HCT116 (cell line): ENCODE measurements around the gene ZBTB16. TPM values are rescaled to one million over a fixed set of nuclear protein-coding genes. Genes with fewer than 3 reads are reported as not detected.

ENCODE experiments used
- ATAC-seq: fragments of 200-7000 bp; cut with Tn5 transposase; 2 replicates; pipeline ENCODE4 v1.9.1; 2020; ENCODE audit warnings: mild to moderate bottlenecking, moderate library complexity
- BruUV-seq: library from RNA; stranded (reverse); fragments of 400-500 nt; replicated peaks from 2 replicates; lab custom pipeline; 2021; lab: Mats Ljungman, UMichigan
- CTCF ChIA-PET: fragments of 300-600 bp; sonication (Branson Sonifier 250); formaldehyde crosslinking; loops from one replicate; lab custom pipeline; 2021; ENCODE audit warnings: antibody characterized with exemption; lab: Charles Lee
- POLR2A ChIA-PET: fragments of 300-600, 350-600 bp; sonication (Branson Sonifier 250); formaldehyde crosslinking; loops from one replicate; lab custom pipeline; 2021; ENCODE audit warnings: antibody characterized with exemption; lab: Charles Lee
- RAD21 ChIA-PET, 2 experiments: fragments of 300-600 bp; sonication (Branson Sonifier 250); formaldehyde crosslinking; loops; one replicate each; lab custom pipeline; 2023; ENCODE audit warnings: low total read pairs in 2 of 2; ENCODE audit not compliant: uncharacterized antibody in 2 of 2, unreplicated experiment in 2 of 2, low non-redundant PET in 1 of 2; lab: Charles Lee
- DNase-seq: peaks from one replicate; pipeline ENCODE4 v3.0.0-alpha.2; 2010; ENCODE audit warnings: low read depth, low spot score
- H2AFZ ChIP-seq: fragments of 200-600 bp; shearing (Covaris generic), sonication (generic); 2 replicates; pipeline ENCODE4 v1.6.1; 2017; ENCODE audit warnings: low read depth, mixed run types, mixed read lengths, antibody characterized with exemption, low read length; ENCODE audit not compliant: poor library complexity, severe bottlenecking
- H3K27ac ChIP-seq: 2 replicates; pipeline ENCODE4 v1.5.1; 2012; ENCODE audit warnings: low read depth, low read length
- H3K27me3 ChIP-seq: fragments of 200-600 bp; sonication (generic); 2 replicates; pipeline ENCODE4 v1.6.1; 2016; ENCODE audit warnings: mixed run types, low read length, mixed read lengths; ENCODE audit not compliant: insufficient read depth
- H3K36me3 ChIP-seq, 2 experiments: fragments of 200-500 bp in 1 of 2; fragments of 200-600 bp in 1 of 2; sonication (Bioruptor generic) in 1 of 2; sonication (generic) in 1 of 2; 2 replicates each; pipeline versions ENCODE4 v1.5.1 to v1.6.1; 2014 to 2016; ENCODE audit warnings: low read length in 2 of 2, inconsistent platforms in 1 of 2, mixed read lengths in 1 of 2, mixed run types in 1 of 2; ENCODE audit not compliant: insufficient read depth in 2 of 2, control insufficient read depth in 1 of 2
- H3K4me1 ChIP-seq, 2 experiments: fragments of 200-600 bp in 1 of 2; sonication (generic) in 1 of 2; 2 replicates each; pipeline versions ENCODE4 v1.5.1 to v1.6.1; 2012 to 2017; ENCODE audit warnings: low read length in 2 of 2, inconsistent platforms in 1 of 2, mild to moderate bottlenecking in 1 of 2, mixed read lengths in 1 of 2, mixed run types in 1 of 2, moderate library complexity in 1 of 2; ENCODE audit not compliant: insufficient read depth in 2 of 2, control insufficient read depth in 1 of 2
- H3K4me2 ChIP-seq: fragments of 200-600 bp; sonication (generic); 2 replicates; pipeline ENCODE4 v1.6.1; 2017; ENCODE audit warnings: mixed run types, low read length, mixed read lengths
- H3K4me3 ChIP-seq, 2 experiments: fragments of 200-600 bp in 1 of 2; sonication (generic) in 1 of 2; replicated peaks in 1 of 2; 2 replicates each; pipeline ENCODE4 v1.5.1; 2011 to 2016; ENCODE audit warnings: low read length in 2 of 2, control low read depth in 1 of 2, low read depth in 1 of 2, mild to moderate bottlenecking in 1 of 2, mixed read lengths in 1 of 2, mixed run types in 1 of 2
- H3K79me2 ChIP-seq: fragments of 200-600 bp; sonication (generic); 2 replicates; pipeline ENCODE4 v1.6.1; 2017; ENCODE audit warnings: mild to moderate bottlenecking, mixed run types, low read length, moderate library complexity, mixed read lengths; ENCODE audit not compliant: insufficient read depth
- H3K9ac ChIP-seq: fragments of 200-600 bp; sonication (generic); 2 replicates; pipeline ENCODE4 v1.6.1; 2016; ENCODE audit warnings: low read length, mixed read lengths
- H3K9me2 ChIP-seq: fragments of 200-600 bp; sonication (generic), shearing (Covaris generic); 2 replicates; pipeline ENCODE4 v1.6.1; 2017; ENCODE audit warnings: mixed run types, mild to moderate bottlenecking, moderate library complexity; ENCODE audit not compliant: insufficient read depth
- H3K9me3 ChIP-seq, 2 experiments: fragments of 200-500 bp in 1 of 2; fragments of 200-600 bp in 1 of 2; sonication (Bioruptor generic) in 1 of 2; sonication (generic) in 1 of 2; 2 replicates each; pipeline ENCODE4 v1.6.1; 2014 to 2017; ENCODE audit warnings: low read length in 2 of 2, mixed read lengths in 2 of 2, inconsistent platforms in 1 of 2, low read depth in 1 of 2, mild to moderate bottlenecking in 1 of 2, mixed run types in 1 of 2, moderate library complexity in 1 of 2; ENCODE audit not compliant: control insufficient read depth in 1 of 2, insufficient read depth in 1 of 2
- H4K20me1 ChIP-seq: fragments of 200-600 bp; sonication (generic), shearing (Covaris generic); 2 replicates; pipeline ENCODE4 v1.6.1; 2017; ENCODE audit warnings: mixed run types, mild to moderate bottlenecking, moderate library complexity; ENCODE audit not compliant: insufficient read depth
- CBX3 ChIP-seq: IDR thresholded peaks from 2 replicates; pipeline ENCODE4 v1.6.1; 2012; ENCODE audit warnings: low read depth
- CEBPB ChIP-seq: IDR thresholded peaks from 2 replicates; pipeline ENCODE4 v1.6.1; 2012; ENCODE audit warnings: low read depth
- ELF1 ChIP-seq: IDR thresholded peaks from 2 replicates; pipeline ENCODE4 v1.6.1; 2012; ENCODE audit warnings: low read depth, borderline replicate concordance
- EZH2 ChIP-seq: fragments of 200-600 bp; sonication (generic); IDR thresholded peaks from 2 replicates; pipeline ENCODE4 v1.6.1; 2017; ENCODE audit warnings: antibody characterized with exemption, mixed run types
- FOSL1 ChIP-seq: IDR thresholded peaks from 2 replicates; pipeline ENCODE4 v1.6.1; 2012; ENCODE audit warnings: low read depth
- MAX ChIP-seq: IDR thresholded peaks from 2 replicates; pipeline ENCODE4 v1.6.1; 2012
- POLR2A ChIP-seq: IDR thresholded peaks from 2 replicates; pipeline ENCODE4 v1.7.0; 2011; ENCODE audit warnings: borderline replicate concordance; ENCODE audit not compliant: insufficient read depth, insufficient read length; ENCODE audit errors: extremely low read depth
- RAD21 ChIP-seq: IDR thresholded peaks from 2 replicates; pipeline ENCODE4 v1.6.1; 2012; ENCODE audit warnings: low read depth, mild to moderate bottlenecking
- REST ChIP-seq: IDR thresholded peaks from 2 replicates; pipeline ENCODE4 v1.6.1; 2012; ENCODE audit warnings: low read depth
- SIN3A ChIP-seq: IDR thresholded peaks from 2 replicates; pipeline ENCODE4 v1.6.1; 2012; ENCODE audit warnings: low read depth
- SP1 ChIP-seq: IDR thresholded peaks from 2 replicates; pipeline ENCODE4 v1.6.1; 2012; ENCODE audit warnings: low read depth
- SRF ChIP-seq: IDR thresholded peaks from 2 replicates; pipeline ENCODE4 v1.6.1; 2012; ENCODE audit warnings: low read depth
- intact Hi-C: fragments of 100-400 bp; cut with micrococcal nuclease; formaldehyde crosslinking; loops from 2 replicates; pipeline ENCODE4 v1.10.0; 2022
- total RNA-seq: library from RNA; stranded (reverse); gene quantifications from one replicate; pipeline ENCODE4 v1.2.1, GENCODE V29; 2021; ENCODE audit not compliant: unreplicated experiment
- TF ChIP-seq, protein P1 (sequence below): IDR thresholded peaks from 2 replicates; pipeline ENCODE4 v1.6.1; 2012
- TF ChIP-seq, protein P2 (sequence below), 3 experiments: fragments of 200-600 bp in 1 of 3; sonication (generic) in 1 of 3; IDR thresholded peaks in 2 of 3; conservative IDR thresholded peaks in 1 of 3; 2 replicates each; pipeline ENCODE4 v1.5.1; 2012 to 2017; ENCODE audit warnings: low read depth in 2 of 3, low read length in 2 of 3, antibody characterized with exemption in 1 of 3, borderline replicate concordance in 1 of 3, control low read depth in 1 of 3, mild to moderate bottlenecking in 1 of 3, mixed read lengths in 1 of 3, mixed run types in 1 of 3, moderate library complexity in 1 of 3; ENCODE audit not compliant: insufficient read depth in 1 of 3

ZBTB16 gene
- total RNA-seq, 1 experiment from 2014 or later, result 0.30 TPM

DNA sequence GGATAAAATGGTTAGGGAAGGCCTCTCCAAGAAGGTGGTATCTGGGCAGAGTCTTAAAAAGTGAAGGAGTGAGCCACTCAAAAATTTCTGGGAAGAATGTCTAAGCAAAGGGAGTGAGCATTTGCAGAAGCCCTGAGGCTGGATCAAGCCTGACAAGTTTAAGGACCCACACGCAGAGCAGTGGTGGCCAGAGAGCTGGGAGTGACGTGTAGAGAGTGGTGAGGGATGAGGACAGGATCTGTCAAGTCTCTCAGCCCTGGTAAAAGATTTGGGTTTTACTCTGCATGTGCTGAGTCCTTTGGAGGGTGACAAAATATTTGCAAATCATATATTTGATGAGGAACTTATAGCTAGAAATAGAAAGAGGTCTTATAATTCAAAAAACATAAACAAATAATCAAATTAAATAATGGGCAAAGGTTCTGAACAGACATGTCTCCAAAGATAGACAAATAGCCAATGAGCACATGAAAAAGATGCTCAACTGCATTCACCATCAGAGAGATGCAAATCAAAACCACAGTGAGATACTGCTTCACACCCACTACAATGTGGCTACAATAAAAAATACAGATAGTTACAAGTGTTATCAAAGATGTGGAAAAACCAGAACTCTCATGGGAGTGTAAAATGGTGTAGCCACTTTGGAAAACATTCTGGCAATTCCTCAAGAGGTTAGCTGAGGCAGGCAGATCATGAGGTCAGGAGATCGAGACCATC lies 129.5 kb downstream of the ZBTB16 start:
- CTCF ChIA-PET, result no interaction called here
- H4K20me1 ChIP-seq, result no peaks in the 10 kb centered on the region
- RAD21 ChIA-PET, result no interaction called here

More for the DNA sequence above, 129.5 kb downstream of the ZBTB16 start:
- Histone ChIP-seq H3K27me3 (0 out of 2 replicates have a peak, but pooled peaks cover 5% of the 10 kb centered on the region), H3K4me3 (no peak overlapping the region), H3K4me1 (no peaks in the 10 kb centered on the region), H3K27ac (no peak overlapping the region), H3K4me2 (no peak overlapping the region), H3K79me2 (no peaks in the 10 kb centered on the region), H3K36me3 (no peaks in the 10 kb centered on the region), H3K9ac (no peak overlapping the region), H3K9me3 (peaks cover 0 to 4% of the 10 kb centered on the region in 2 experiments; a peak in 1 of 4 replicates), H3K9me2 (no peaks in the 10 kb centered on the region), H2AFZ (no peak overlapping the region)
- DNase-seq, result no peak
- TF ChIP-seq SRF (no peak), CEBPB (no peak), FOSL1 (no peak), RAD21 (no peak), EZH2 (no peak), REST (no peak), CBX3 (no peak), SIN3A (no peak), SP1 (no peak), POLR2A (no peak), ELF1 (no peak), MAX (no peak)
- TF ChIP-seq, protein P1, sequence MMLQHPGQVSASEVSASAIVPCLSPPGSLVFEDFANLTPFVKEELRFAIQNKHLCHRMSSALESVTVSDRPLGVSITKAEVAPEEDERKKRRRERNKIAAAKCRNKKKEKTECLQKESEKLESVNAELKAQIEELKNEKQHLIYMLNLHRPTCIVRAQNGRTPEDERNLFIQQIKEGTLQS, result no peak
- TF ChIP-seq, protein P2, sequence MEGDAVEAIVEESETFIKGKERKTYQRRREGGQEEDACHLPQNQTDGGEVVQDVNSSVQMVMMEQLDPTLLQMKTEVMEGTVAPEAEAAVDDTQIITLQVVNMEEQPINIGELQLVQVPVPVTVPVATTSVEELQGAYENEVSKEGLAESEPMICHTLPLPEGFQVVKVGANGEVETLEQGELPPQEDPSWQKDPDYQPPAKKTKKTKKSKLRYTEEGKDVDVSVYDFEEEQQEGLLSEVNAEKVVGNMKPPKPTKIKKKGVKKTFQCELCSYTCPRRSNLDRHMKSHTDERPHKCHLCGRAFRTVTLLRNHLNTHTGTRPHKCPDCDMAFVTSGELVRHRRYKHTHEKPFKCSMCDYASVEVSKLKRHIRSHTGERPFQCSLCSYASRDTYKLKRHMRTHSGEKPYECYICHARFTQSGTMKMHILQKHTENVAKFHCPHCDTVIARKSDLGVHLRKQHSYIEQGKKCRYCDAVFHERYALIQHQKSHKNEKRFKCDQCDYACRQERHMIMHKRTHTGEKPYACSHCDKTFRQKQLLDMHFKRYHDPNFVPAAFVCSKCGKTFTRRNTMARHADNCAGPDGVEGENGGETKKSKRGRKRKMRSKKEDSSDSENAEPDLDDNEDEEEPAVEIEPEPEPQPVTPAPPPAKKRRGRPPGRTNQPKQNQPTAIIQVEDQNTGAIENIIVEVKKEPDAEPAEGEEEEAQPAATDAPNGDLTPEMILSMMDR (IDR thresholded peaks at IDR 0.05 in 2 of 3, conservative IDR thresholded peaks at IDR 0.05 in 1 of 3; ENCODE audit: borderline replicate concordance in 1 of 3, insufficient read depth in 1 of 3, low read depth in 2 of 3, low read length in 2 of 3), result no peak
- ATAC-seq, result no peak
- POLR2A ChIA-PET, result no interaction called here
- BruUV-seq, result no TSS peak
- intact Hi-C loops, result no loop called here
